HG02798 (cell line): ENCODE results near the gene TMEM50A.
A peak's percentile ranks its signal among the peaks of the same experiment; 100 is the strongest.
"Not testable (repeated sequence)": the region's sequence is repeated elsewhere in the genome, so short reads cannot be mapped to it uniquely, and the experiment has no call there.

Experiments
- ATAC-seq: cut with Tn5 transposase; IDR thresholded peaks from one replicate; pipeline ENCODE4 v1.9.1; 2021; ENCODE audit warnings: mild to moderate bottlenecking; ENCODE audit not compliant: unreplicated experiment, poor library complexity

TMEM50A gene

GRCh38 chr1:25329950-25330349, 8.2 kb upstream of the TMEM50A start:
- ATAC-seq = not testable (repeated sequence)

DNA sequence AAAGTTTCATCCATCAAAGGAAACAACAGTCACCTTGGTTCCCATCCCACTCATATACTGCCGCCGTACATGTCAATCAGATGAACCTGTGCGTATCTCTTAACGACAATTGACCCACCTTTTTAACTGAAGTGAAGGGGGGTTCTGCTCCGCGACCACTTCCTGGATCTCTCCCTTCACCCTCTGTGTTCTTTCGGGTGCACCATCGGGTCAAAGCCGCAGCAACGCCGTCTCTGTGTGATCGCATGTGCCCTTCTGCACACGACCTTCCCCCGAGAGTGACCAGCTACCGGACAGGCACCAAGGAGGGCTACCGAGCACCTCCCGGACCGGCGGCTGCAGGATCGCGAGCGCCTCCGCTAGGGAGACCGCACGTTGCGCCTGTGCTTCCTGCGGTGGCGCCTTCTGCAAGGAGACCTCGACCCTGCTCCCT, 1.2 kb upstream of the TMEM50A start:
- peak; percentile 29 for ATAC-seq

DNA sequence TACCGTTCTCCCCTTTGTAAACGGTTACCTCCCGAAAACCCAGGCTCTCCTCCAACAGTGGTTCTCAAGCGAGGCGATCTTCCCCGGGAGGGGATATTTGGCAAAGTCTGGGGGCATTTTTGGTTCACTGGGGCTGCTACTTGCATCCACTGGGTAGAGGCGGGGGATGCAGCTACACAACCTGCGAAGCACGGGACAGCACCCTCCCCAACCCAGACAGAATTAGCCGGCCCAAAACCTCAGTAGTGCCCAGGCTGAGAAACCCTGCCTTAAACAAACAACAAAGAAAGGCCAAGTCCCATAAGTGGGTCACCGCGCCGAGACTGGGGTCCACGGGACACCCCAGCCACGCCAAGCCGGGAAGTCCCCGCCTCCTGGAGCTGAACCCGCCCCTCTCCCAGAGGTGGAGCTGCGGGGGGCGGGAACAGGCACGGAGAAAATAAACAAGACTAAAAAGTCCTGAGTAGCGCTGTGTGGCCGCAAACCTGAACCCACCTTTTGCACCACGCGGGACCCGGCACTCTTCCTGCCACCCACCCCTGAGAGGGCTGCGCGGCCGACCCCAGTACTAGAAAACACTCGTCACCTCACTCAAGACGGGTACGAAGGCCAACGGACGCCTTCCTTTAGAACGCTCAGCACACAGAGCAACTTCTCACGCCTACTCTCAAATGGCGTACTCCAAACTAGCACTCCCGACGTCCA, 499 bp upstream of the TMEM50A start:
- ATAC-seq = peak; percentile 49

- no peak for ATAC-seq
Measured at GRCh38 chr1:25338986-25339385, 852 bp downstream of the TMEM50A start.

GRCh38 chr1:25341746-25342145, 3.6 kb downstream of the TMEM50A start:
- no peak for ATAC-seq

- ATAC-seq = no peak
Measured at GRCh38 chr1:25342846-25343245, 4.7 kb downstream of the TMEM50A start.

GRCh38 chr1:25343872-25344271, 5.7 kb downstream of the TMEM50A start:
- ATAC-seq = no peak

DNA sequence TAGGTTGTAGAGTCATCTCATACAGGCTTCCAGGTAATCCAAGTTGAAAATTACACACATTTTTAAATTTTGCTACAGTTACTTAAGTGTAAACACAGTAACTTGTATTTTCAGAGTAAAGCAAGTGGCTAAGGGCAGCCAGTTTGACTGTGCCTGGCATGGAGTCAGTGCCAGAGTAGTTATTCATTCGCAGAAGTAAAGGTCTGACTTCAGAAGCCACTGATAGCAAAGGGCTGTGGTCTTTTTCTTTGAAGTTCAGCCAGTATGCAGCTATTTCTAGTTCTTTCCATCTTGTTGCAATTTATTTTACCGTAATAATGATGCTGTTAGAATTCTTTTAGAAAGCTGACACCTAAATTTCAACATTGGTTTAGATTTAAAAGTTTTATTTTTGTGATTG, 9.4 kb downstream of the TMEM50A start:
- ATAC-seq = no peak

DNA sequence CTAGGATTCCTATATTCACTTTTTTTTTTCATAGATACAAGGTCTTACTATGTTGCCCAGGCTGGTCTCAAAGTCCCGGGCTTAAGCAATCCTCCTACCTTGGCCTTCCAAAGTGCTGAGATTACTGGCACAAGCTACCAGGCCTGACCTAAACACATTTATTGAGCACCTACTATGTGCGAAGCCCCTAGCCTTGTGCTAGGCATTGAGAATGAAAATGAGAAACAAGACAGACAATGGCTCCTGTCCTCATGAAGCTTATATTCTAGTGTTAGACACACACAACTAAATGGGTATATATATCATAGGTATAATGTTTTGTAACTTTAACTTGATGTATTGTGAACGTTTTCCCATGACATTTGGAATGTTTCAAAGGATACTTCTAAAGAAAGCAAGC, 11.5 kb downstream of the TMEM50A start:
- no peak for ATAC-seq

DNA sequence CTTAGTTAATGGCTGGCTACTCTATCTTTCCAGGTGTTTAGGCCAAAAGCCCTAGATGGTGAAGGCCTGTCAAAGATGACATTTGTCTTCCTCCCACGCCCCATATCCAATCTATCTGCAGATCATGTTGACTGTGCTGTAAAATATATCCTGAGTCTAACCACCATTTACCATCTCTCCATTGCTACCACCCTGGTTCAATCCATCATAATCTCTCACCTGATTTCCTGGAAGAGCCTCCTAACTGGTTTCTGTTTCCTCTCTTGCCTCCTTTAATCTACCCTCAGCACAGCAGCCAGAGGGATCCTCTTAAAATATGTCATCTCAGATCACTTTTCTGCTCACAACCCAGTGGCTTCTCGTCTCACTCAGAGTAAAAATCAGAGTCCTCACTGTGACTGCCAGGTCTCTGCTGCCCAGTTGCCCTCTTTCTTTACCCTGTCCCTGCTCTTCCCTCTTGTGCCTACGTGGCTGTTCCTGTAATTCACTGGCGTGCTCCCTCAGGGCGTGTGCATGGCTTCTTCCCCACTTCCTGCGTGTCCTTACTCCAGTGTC, 17.8 kb downstream of the TMEM50A start:
- ATAC-seq = no peak

GRCh38 chr1:25356441-25356840, 18.3 kb downstream of the TMEM50A start:
- no peak for ATAC-seq

DNA sequence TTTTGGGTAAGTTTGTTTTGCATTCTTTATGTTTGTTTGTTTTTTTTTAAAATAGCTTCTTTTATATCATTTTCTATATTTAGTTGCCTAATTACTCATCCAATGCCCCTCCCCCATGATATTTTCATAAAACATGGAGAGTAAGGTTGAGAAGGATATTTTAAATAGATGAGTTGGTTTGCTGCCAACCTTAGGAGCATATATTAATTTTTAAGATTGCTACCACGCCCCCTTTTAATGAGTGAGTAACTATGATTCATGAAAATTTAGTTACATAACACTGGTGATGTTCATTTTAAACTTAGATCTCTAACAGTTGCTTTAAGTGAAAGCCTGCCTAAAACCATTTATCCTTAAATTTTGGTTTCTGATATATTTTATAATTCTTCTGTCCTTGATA, 18.7 kb downstream of the TMEM50A start:
- ATAC-seq = no peak

DNA sequence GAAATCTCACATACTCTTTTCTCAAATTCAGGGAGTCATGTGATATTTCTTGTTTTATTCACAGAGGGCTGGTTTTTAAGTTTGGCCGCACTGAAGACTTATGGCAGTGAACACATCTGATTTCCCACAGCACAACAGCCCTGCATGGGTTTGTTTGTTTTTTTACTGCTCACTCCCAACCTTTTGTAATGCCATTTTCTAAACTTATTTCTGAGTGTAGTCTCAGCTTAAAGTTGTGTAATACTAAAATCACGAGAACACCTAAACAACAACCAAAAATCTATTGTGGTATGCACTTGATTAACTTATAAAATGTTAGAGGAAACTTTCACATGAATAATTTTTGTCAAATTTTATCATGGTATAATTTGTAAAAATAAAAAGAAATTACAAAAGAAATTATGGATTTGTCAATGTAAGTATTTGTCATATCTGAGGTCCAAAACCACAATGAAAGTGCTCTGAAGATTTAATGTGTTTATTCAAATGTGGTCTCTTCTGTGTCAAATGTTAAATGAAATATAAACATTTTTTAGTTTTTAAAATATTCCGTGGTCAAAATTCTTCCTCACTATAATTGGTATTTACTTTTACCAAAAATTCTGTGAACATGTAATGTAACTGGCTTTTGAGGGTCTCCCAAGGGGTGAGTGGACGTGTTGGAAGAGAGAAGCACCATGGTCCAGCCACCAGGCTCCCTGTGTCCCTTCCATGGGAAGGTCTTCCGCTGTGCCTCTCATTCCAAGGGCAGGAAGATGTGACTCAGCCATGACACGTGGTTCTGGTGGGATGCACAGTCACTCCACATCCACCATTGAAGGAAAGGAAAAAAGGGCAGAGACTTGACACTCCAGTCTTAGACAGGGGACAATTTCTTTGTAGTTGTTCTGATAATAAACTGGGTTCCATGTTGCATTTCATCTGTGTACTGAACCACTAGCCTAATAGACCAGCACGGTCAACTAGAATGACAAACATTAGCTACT, 22.8 kb downstream of the TMEM50A start:
- no peak for ATAC-seq

DNA sequence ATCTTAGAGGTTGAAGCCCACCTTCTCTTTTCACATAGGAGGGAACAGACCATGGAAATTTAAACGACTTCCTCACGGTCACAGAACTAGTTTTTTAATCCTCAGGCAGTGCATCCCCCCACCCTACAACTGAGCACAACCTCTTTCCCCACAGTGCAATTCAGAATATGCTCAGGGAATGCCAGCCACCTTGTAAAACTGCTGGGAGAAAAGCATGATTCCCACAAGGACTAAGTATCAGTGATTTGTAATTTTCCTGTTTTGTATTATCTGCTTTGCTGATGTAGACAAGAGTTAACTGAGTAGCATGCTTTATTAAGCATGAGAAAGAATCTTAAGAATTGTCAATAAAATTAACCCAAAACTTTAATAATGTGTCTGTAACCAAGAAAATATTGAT, 23.8 kb downstream of the TMEM50A start:
- no peak for ATAC-seq

GRCh38 chr1:25362634-25363559, 24.8 kb downstream of the TMEM50A start:
- ATAC-seq = not testable (repeated sequence)

- ATAC-seq = no peak
Measured at GRCh38 chr1:25369241-25369640, 31.1 kb downstream of the TMEM50A start.

GRCh38 chr1:25369691-25370271, 31.6 kb downstream of the TMEM50A start:
- not testable (repeated sequence) for ATAC-seq

DNA sequence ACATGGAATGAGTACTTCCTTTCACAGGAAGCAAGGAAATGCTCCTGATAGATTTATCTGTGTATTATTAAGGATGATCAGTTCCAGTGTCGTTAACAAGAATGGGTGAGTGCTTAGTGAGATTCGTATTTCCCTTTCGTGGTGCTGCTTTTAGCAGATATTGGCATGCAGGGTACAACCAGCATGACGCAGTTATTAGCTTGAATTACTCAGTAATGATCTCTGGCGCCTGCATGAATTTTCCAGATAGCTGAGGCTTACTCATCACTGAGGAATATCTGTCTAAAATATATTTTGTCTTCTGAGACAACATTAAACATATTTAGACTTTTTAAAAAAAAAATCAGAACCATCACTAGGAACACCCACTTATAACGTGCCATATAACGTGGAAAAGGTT, 33.6 kb downstream of the TMEM50A start:
- ATAC-seq = not testable (repeated sequence)

DNA sequence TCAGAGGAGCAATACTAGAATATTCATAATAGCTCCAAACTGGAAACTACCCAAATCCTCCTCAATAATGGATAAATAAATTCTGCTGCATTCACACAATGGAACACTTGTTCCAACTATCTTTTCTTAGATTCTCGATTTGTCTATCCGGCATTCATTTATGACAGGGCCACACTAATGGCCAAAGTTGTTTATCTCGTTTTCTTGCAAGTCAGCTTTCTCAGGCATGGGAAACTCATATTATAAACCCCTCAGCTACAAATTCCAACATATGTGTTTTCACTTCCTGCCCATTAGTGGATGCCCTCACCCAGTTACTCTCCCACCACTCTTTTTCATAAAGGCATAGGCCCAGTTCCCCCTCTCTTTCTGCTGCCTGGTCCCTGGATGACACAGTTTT, 40.2 kb downstream of the TMEM50A start:
- not testable (repeated sequence) for ATAC-seq

DNA sequence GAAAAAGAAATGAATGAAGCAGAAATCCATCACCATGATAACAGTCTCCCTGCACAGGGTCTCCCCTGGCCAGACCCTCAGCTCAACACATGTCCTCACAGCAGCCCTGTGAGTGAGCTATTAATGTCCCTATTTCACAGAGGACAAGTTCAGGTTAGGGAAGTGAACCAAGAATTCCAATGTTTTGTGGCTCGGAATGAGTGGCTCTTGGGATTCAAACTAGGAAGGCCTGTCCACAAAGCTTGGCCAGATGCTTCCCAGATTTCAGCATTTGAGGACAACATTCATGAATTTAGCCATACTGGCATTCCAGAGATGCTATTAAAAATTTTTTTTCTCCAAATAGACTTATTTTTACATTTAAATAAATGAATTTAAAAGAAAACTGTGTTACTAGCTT, 44.4 kb downstream of the TMEM50A start:
- not testable (repeated sequence) for ATAC-seq
